GM06990 (cell line): ENCODE measurements around the gene OR2T34.
"Not testable (repeated sequence)": the region's sequence is repeated elsewhere in the genome, so short reads cannot be mapped to it uniquely, and the experiment has no call there.

Experiments
- DNase-seq: peaks from one replicate; pipeline ENCODE4 v3.0.0-alpha.2; 2011; ENCODE audit not compliant: insufficient read length; ENCODE audit errors: extremely low read depth
- H3K27me3 ChIP-seq: replicated peaks from 2 replicates; pipeline ENCODE4 v1.6.0; 2011; ENCODE audit warnings: low read length; ENCODE audit not compliant: control insufficient read depth, insufficient read depth
- H3K36me3 ChIP-seq: 2 replicates; pipeline ENCODE4 v1.5.1; 2011; ENCODE audit warnings: low read length; ENCODE audit not compliant: control insufficient read depth, insufficient read depth
- H3K4me3 ChIP-seq: replicated peaks from 2 replicates; pipeline ENCODE4 v1.5.1; 2011; ENCODE audit warnings: low read depth, mild to moderate bottlenecking, control low read depth, low read length
- CTCF ChIP-seq: IDR thresholded peaks from 2 replicates; pipeline ENCODE4 v1.5.1; 2011; ENCODE audit warnings: low read length, control low read depth, mild to moderate bottlenecking, inconsistent platforms; ENCODE audit not compliant: insufficient read depth, poor library complexity, severe bottlenecking

Gene OR2T34

GRCh38 chr1:248576260-248576980 is 1.9 kb upstream of the OR2T34 start:
- TF ChIP-seq CTCF = no peak
- DNase-seq = no peak
- H3K36me3 ChIP-seq = no peaks in the 10 kb centered on the region
- no peaks in the 10 kb centered on the region for H3K27me3 ChIP-seq
- no peak overlapping the region for H3K4me3 ChIP-seq

GRCh38 chr1:248573856-248574255 is 701 bp downstream of the OR2T34 start:
- not testable (repeated sequence) for H3K4me3 ChIP-seq, H3K36me3 ChIP-seq, H3K27me3 ChIP-seq, DNase-seq

GRCh38 chr1:248572049-248572448 is 2.5 kb downstream of the OR2T34 start:
- H3K4me3 ChIP-seq, H3K27me3 ChIP-seq, DNase-seq, H3K36me3 ChIP-seq: not testable (repeated sequence)

GRCh38 chr1:248570811-248571210 is 3.7 kb downstream of the OR2T34 start:
- not testable (repeated sequence) for H3K4me3 ChIP-seq, H3K36me3 ChIP-seq, H3K27me3 ChIP-seq, DNase-seq

GRCh38 chr1:248569049-248569448 is 5.5 kb downstream of the OR2T34 start:
- H3K27me3 ChIP-seq, DNase-seq, H3K4me3 ChIP-seq, H3K36me3 ChIP-seq: not testable (repeated sequence)

GRCh38 chr1:248565530-248566373 is 8.8 kb downstream of the OR2T34 start:
- not testable (repeated sequence) for H3K36me3 ChIP-seq, DNase-seq, H3K27me3 ChIP-seq
- peak overlapping the region; percentile 10; the same call in 1 of the 2 replicates for H3K4me3 ChIP-seq

- DNase-seq = not testable (repeated sequence)
Observed at GRCh38 chr1:248562672-248563071, 11.9 kb downstream of the OR2T34 start, which contains the start of gene OR2T29. TSS of gene OR2T29 (minus strand) at chr1:248562772. CDS start at chr1:248559491, 3,281 bp downstream.

GRCh38 chr1:248551027-248551426 is 23.5 kb downstream of the OR2T34 start:
- DNase-seq, H3K27me3 ChIP-seq, H3K4me3 ChIP-seq, H3K36me3 ChIP-seq: not testable (repeated sequence)

More at GRCh38 chr1:248562672-248563071, 11.9 kb downstream of the OR2T34 start, which contains the start of gene OR2T29:
- H3K27me3 ChIP-seq, H3K36me3 ChIP-seq, H3K4me3 ChIP-seq: not testable (repeated sequence)

GRCh38 chr1:248547383-248547782 is 27.2 kb downstream of the OR2T34 start:
- not testable (repeated sequence) for H3K4me3 ChIP-seq, H3K36me3 ChIP-seq, DNase-seq, H3K27me3 ChIP-seq

GRCh38 chr1:248537449-248537848 is 37.1 kb downstream of the OR2T34 start:
- H3K36me3 ChIP-seq, DNase-seq, H3K4me3 ChIP-seq, H3K27me3 ChIP-seq: not testable (repeated sequence)
